Astrocyte (in vitro differentiated cells and primary cell): ENCODE measurements around the gene FILIP1L.

Experiments
- EZH2 ChIP-seq: IDR thresholded peaks from 2 replicates; pipeline ENCODE4 v1.6.1; 2012; ENCODE audit warnings: mild to moderate bottlenecking, low read length, inconsistent platforms; ENCODE audit not compliant: insufficient read depth
- TF ChIP-seq, protein P1 (sequence below): IDR thresholded peaks from 2 replicates; pipeline ENCODE4 v1.5.1; 2011; ENCODE audit warnings: low read depth, mild to moderate bottlenecking, inconsistent platforms, low read length, moderate library complexity; ENCODE audit not compliant: insufficient read depth

DNA sequence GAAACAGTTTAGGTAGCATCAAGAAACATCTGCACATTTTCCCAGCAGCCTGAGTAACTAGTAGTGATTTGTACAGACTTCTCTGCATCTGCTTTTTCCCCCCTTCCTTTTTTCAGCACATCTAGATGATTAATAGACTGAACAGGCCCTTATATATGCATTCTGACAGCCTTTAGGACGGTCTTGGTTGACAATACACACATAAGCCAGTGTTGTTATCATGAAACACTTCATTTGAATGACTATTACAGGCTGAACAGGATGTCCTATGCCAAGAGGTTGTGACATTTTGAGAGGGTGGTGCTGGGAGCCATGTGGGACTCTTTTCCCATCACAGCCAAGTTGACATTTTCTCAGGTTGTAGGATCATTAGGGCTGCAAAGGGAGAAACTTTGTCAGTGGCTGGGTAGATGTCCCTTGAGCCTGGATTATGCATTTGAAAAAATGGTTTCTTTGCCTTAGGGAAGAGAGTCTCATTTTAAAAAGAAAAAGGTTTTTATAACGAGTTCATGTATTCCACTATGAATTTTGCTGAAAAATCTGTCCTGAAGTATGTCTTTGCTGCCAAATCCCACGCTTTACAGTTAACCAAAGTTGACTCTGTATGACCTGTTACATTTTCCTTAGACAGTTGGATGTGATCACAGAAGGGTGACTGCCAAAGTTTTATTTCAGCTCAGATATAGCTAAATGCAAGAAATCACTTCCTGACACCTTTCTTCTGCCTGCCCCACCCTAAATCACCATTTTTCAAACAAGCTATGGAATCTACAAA is 73.7 kb downstream of the FILIP1L start:
- TF ChIP-seq, protein P1, sequence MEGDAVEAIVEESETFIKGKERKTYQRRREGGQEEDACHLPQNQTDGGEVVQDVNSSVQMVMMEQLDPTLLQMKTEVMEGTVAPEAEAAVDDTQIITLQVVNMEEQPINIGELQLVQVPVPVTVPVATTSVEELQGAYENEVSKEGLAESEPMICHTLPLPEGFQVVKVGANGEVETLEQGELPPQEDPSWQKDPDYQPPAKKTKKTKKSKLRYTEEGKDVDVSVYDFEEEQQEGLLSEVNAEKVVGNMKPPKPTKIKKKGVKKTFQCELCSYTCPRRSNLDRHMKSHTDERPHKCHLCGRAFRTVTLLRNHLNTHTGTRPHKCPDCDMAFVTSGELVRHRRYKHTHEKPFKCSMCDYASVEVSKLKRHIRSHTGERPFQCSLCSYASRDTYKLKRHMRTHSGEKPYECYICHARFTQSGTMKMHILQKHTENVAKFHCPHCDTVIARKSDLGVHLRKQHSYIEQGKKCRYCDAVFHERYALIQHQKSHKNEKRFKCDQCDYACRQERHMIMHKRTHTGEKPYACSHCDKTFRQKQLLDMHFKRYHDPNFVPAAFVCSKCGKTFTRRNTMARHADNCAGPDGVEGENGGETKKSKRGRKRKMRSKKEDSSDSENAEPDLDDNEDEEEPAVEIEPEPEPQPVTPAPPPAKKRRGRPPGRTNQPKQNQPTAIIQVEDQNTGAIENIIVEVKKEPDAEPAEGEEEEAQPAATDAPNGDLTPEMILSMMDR = no peak
- no peak for TF ChIP-seq EZH2
